Common myeloid progenitor, CD34-positive (primary cell): ENCODE data around the gene PTP4A1. TPM values are rescaled to one million over a fixed set of nuclear protein-coding genes. Genes with fewer than 3 reads are reported as not detected.
"Not testable (repeated sequence)": the region's sequence is repeated elsewhere in the genome, so short reads cannot be mapped to it uniquely, and the experiment has no call there.

Experiments used
- CTCF ChIA-PET: fragments of 350-600 bp; sonication (Branson Sonifier 250); formaldehyde crosslinking; loops from one replicate; lab custom pipeline; 2021; ENCODE audit warnings: antibody characterized with exemption; lab: Charles Lee
- POLR2A ChIA-PET: fragments of 350-600 bp; sonication (Branson Sonifier 250); formaldehyde crosslinking; loops from one replicate; lab custom pipeline; 2021; ENCODE audit warnings: antibody characterized with exemption; lab: Charles Lee
- DNase-seq, 3 donors: peaks; one replicate each; pipeline versions ENCODE4 v3.0.0 to v3.0.0-alpha.2; 2013
- H3K27ac ChIP-seq, 2 experiments: 1 replicate in 1 of 2; 2 replicates in 1 of 2; pipeline ENCODE4 v1.7.0; 2013; ENCODE audit warnings: inconsistent platforms in 2 of 2, low read length in 2 of 2, mild to moderate bottlenecking in 2 of 2, low read depth in 1 of 2, moderate library complexity in 1 of 2; ENCODE audit not compliant: severe bottlenecking in 2 of 2, insufficient read depth in 1 of 2, poor library complexity in 1 of 2
- H3K27me3 ChIP-seq, 5 experiments: replicated peaks in 2 of 5; 1 replicate in 3 of 5; 2 replicates in 2 of 5; pipeline versions ENCODE4 v1.6.1 to v1.7.0; 2013; ENCODE audit warnings: low read length in 4 of 5, mild to moderate bottlenecking in 2 of 5, moderate library complexity in 2 of 5, inconsistent platforms in 1 of 5; ENCODE audit not compliant: insufficient read depth in 5 of 5, control insufficient read depth in 4 of 5
- H3K36me3 ChIP-seq, 4 experiments: 1 replicate in 2 of 4; 2 replicates in 2 of 4; pipeline versions ENCODE4 v1.6.1 to v1.7.0; 2013; ENCODE audit warnings: low read length in 3 of 4, control low read depth in 1 of 4, mild to moderate bottlenecking in 1 of 4; ENCODE audit not compliant: control insufficient read depth in 4 of 4, insufficient read depth in 4 of 4
- H3K4me1 ChIP-seq, 4 experiments: 1 replicate in 3 of 4; 2 replicates in 1 of 4; pipeline versions ENCODE4 v1.6.1 to v1.7.1; 2013; ENCODE audit warnings: low read length in 3 of 4, mild to moderate bottlenecking in 3 of 4, control low read depth in 1 of 4, inconsistent platforms in 1 of 4, moderate library complexity in 1 of 4; ENCODE audit not compliant: control insufficient read depth in 4 of 4, insufficient read depth in 4 of 4; ENCODE audit errors: control extremely low read depth in 1 of 4
- H3K4me3 ChIP-seq, 7 experiments: 1 replicate in 4 of 7; 2 replicates in 3 of 7; pipeline versions ENCODE4 v1.5.1 to v1.7.0; 2013; ENCODE audit warnings: mild to moderate bottlenecking in 7 of 7, low read length in 6 of 7, moderate library complexity in 6 of 7, inconsistent platforms in 2 of 7, low read depth in 2 of 7, control low read depth in 1 of 7; ENCODE audit not compliant: insufficient read depth in 4 of 7, control insufficient read depth in 1 of 7; ENCODE audit errors: extremely low read depth in 1 of 7
- H3K9me3 ChIP-seq, 5 experiments: 1 replicate in 4 of 5; 2 replicates in 1 of 5; pipeline versions ENCODE4 v1.6.1 to v1.7.1; 2013; ENCODE audit warnings: low read length in 4 of 5, mild to moderate bottlenecking in 2 of 5, inconsistent platforms in 1 of 5, low read depth in 1 of 5, moderate library complexity in 1 of 5; ENCODE audit not compliant: control insufficient read depth in 4 of 5, insufficient read depth in 2 of 5; ENCODE audit errors: control extremely low read depth in 1 of 5
- WGBS: methylation state at CpG from one replicate; pipeline ENCODE4 v1.1.5; 2013; ENCODE audit not compliant: insufficient coverage; 5-methylcytosine and 5-hydroxymethylcytosine counted together
- polyA plus RNA-seq: library from polyadenylated mRNA; unstranded; fragments of 120-200 nt; gene quantifications from one replicate; pipeline ENCODE4 v1.2.1, GENCODE V29; 2013

Gene PTP4A1
- 89.2 TPM for polyA plus RNA-seq

- ChIA-PET POLR2A (no interaction called here), CTCF (no interaction called here)
- 0% methylated on average over 70 of the region's 73 CpGs for WGBS
Observed at GRCh38 chr6:63572044-63572746, at the start of gene PTP4A1, which contains the start of gene LOC128125822. TSS of gene PTP4A1 (plus strand) at chr6:63572480. CDS start at chr6:63576881, 4,401 bp downstream. TSS of gene LOC128125822 (plus strand) at chr6:63572480.

DNA sequence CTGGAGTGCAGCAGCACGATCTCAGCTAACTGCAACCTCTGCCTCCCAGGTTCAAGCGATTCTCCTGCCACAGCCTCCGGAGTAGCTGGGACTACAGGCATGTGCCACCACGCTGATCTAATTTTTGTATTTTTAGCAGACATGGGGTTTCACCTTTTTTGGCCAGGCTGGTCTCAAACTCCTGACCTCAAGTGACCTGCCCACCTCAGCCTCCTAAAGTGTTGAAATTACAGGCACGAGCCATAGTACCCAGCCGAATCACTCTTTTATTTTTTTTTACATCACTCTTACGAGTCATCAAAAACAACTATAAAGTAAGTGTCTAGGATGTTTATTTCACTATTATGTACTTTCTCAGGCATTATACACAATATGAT is 49.4 kb upstream of the PTP4A1 start:
- H3K27ac ChIP-seq, DNase-seq, H3K36me3 ChIP-seq, H3K4me3 ChIP-seq, POLR2A ChIA-PET, CTCF ChIA-PET, H3K27me3 ChIP-seq, H3K4me1 ChIP-seq, H3K9me3 ChIP-seq: not testable (repeated sequence)
- 96% methylated on average over 4 of the region's 7 CpGs for WGBS

More at GRCh38 chr6:63572044-63572746, at the start of gene PTP4A1, which contains the start of gene LOC128125822:
- H3K36me3 ChIP-seq: peaks cover under 1 to 11% (median 6%) of the 10 kb centered on the region in 4 experiments
- peak within 1 kb of the TSS; percentile 75 to 92 for H3K27ac ChIP-seq
- H3K27me3 ChIP-seq: no peaks in the 10 kb centered on the region
- peak; percentile 97 to 98 (median 98) for DNase-seq
- peaks cover 8 to 24% (median 16%) of the 10 kb centered on the region in 4 experiments for H3K4me1 ChIP-seq
- peak within 1 kb of the TSS; percentile 74 to 87 (median 85) for H3K4me3 ChIP-seq
- peaks cover 0 to 5% (median 0%) of the 10 kb centered on the region in 5 experiments for H3K9me3 ChIP-seq

GRCh38 chr6:63523630-63524029 is 48.6 kb upstream of the PTP4A1 start:
- WGBS: 100% methylated on average over 2 of the region's 4 CpGs
- no peaks in the 10 kb centered on the region for H3K4me1 ChIP-seq
- H3K9me3 ChIP-seq: peaks cover 0 to 3% (median 0%) of the 10 kb centered on the region in 5 experiments
- DNase-seq: no peak
- ChIA-PET CTCF (no interaction called here), POLR2A (interaction anchor here (0.6 kb wide), 1 partner anchor 131 kb away, joined by 3 read pairs; no protein-coding TSS in a partner anchor)
- H3K27ac ChIP-seq: no peak overlapping the region
- no peaks in the 10 kb centered on the region for H3K36me3 ChIP-seq
- H3K4me3 ChIP-seq: no peak overlapping the region
- H3K27me3 ChIP-seq: no peaks in the 10 kb centered on the region

GRCh38 chr6:63525186-63525878 is 46.9 kb upstream of the PTP4A1 start:
- CTCF ChIA-PET: interaction anchor here (1.0 to 1.4 kb wide), 2 partner anchors 11 to 14 kb away, joined by 3 read pairs; no protein-coding TSS in a partner anchor
- POLR2A ChIA-PET: no interaction called here
- WGBS: 92% methylated on average over 7 of the region's 7 CpGs

GRCh38 chr6:63526931-63527330 is 45.3 kb upstream of the PTP4A1 start:
- H3K4me1 ChIP-seq: peaks cover 0 to 6% (median 0%) of the 10 kb centered on the region in 4 experiments
- H3K4me3 ChIP-seq: no peak overlapping the region
- CTCF ChIA-PET: interaction anchor here (0.9 kb wide), 1 partner anchor 23 kb away, joined by 3 read pairs; no protein-coding TSS in a partner anchor
- H3K27ac ChIP-seq: no peak overlapping the region
- POLR2A ChIA-PET: interaction anchor here (0.6 kb wide), 1 partner anchor 9 kb away, joined by 3 read pairs; no protein-coding TSS in a partner anchor
- no peaks in the 10 kb centered on the region for H3K36me3 ChIP-seq
- peaks cover 0 to 3% (median 0%) of the 10 kb centered on the region in 5 experiments for H3K9me3 ChIP-seq
- no peak for DNase-seq
- no peaks in the 10 kb centered on the region for H3K27me3 ChIP-seq

More at GRCh38 chr6:63525186-63525878, 46.9 kb upstream of the PTP4A1 start:
- no peaks in the 10 kb centered on the region for H3K27me3 ChIP-seq
- DNase-seq: no peak
- no peak overlapping the region for H3K27ac ChIP-seq
- peaks cover 0 to 3% (median 0%) of the 10 kb centered on the region in 5 experiments for H3K9me3 ChIP-seq
- H3K4me3 ChIP-seq: no peak overlapping the region
- no peaks in the 10 kb centered on the region for H3K36me3 ChIP-seq
- peaks cover 0 to 6% (median 0%) of the 10 kb centered on the region in 4 experiments for H3K4me1 ChIP-seq

DNA sequence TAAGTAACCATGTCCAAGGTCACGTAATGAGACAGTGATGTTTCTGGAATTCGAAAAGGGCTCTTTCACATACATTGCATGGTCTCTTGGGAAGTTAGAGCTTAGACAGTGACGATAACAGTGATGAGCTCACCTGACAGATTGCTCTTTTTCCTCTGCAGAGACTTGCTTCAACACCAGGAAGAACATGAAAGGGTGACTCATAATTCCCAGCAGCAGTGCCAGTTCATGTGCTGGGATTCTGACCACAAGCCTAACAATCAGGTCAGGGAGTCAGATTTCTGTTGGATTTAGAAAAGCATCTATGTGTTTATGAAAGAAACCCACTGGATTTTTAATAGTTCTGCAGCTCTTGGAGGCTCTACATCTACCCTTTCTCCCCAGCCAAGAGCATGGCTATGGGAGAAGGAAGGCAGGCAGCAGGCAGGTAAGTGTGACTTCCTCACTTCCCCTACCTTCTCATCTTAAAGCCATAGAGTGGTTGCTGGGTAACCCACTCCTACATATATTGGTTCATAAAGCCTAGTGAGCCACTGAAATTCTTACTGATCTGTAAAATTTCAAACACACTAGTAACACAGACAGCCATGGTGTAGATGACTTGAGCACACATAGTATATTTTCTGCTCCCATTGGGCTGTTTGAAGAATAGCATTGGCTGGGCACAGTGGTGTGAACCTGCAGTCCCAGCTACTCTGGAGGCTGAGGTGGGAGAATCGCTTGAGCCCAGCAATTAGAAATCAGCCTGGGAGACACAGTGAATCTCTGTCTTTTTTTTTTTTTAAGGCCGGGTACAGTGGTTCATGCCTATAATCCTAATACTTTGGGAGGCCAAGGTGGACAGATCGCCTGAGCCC is 44.4 kb upstream of the PTP4A1 start:
- no peak overlapping the region for H3K27ac ChIP-seq
- POLR2A ChIA-PET: no interaction called here
- H3K4me3 ChIP-seq: no peak overlapping the region
- CTCF ChIA-PET: interaction anchor here (0.6 kb wide), 1 partner anchor 269 kb away, joined by 3 read pairs; no protein-coding TSS in a partner anchor
- 96% methylated on average over 3 of the region's 6 CpGs for WGBS
- H3K4me1 ChIP-seq: peaks cover 0 to 6% (median 0%) of the 10 kb centered on the region in 4 experiments
- no peaks in the 10 kb centered on the region for H3K36me3 ChIP-seq
- H3K27me3 ChIP-seq: no peaks in the 10 kb centered on the region
- no peak for DNase-seq
- peaks cover 0 to 3% (median 0%) of the 10 kb centered on the region in 5 experiments for H3K9me3 ChIP-seq
